Caco-2 (cell line): ENCODE data around the gene STK10. TPM values are rescaled to one million over a fixed set of nuclear protein-coding genes. Genes with fewer than 3 reads are reported as not detected.

Experiments
- BruUV-seq: library from RNA; stranded (reverse); fragments of 400-500 nt; replicated peaks from 2 replicates; lab custom pipeline; 2021; lab: Mats Ljungman, UMichigan
- CTCF ChIA-PET: fragments of 300-600 bp; sonication (Branson Sonifier 250); formaldehyde crosslinking; loops from one replicate; lab custom pipeline; 2022; ENCODE audit warnings: antibody characterized with exemption; lab: Charles Lee
- POLR2A ChIA-PET: fragments of 300-600 bp; sonication (Branson Sonifier 250); formaldehyde crosslinking; loops from one replicate; lab custom pipeline; 2022; ENCODE audit warnings: antibody characterized with exemption; lab: Charles Lee
- DNase-seq, 2 experiments: peaks; one replicate each; pipeline versions ENCODE4 v3.0.0 to v3.0.0-alpha.2; 2020 to 2022
- H3K27me3 ChIP-seq: replicated peaks from 2 replicates; pipeline ENCODE4 v1.6.0; 2011; ENCODE audit warnings: low read length; ENCODE audit not compliant: control insufficient read depth, insufficient read depth
- H3K36me3 ChIP-seq: 2 replicates; pipeline ENCODE4 v1.5.1; 2011; ENCODE audit warnings: low read length; ENCODE audit not compliant: control insufficient read depth, insufficient read depth
- H3K4me1 ChIP-seq: fragments of 250-450 bp; sonication (Bioruptor Pico); 2 replicates; pipeline ENCODE4 v1.5.1; 2020; ENCODE audit warnings: mild to moderate bottlenecking
- H3K4me3 ChIP-seq: 2 replicates; pipeline ENCODE4 v1.5.1; 2011; ENCODE audit warnings: low read depth, mild to moderate bottlenecking, control low read depth, low read length
- H3K9me3 ChIP-seq: fragments of 250-450 bp; sonication (Bioruptor Pico); 2 replicates; pipeline ENCODE4 v1.5.1; 2020; ENCODE audit warnings: mild to moderate bottlenecking, moderate library complexity
- H3K27ac Mint-ChIP-seq: one replicate; pipeline ENCODE4 v1.8.0; 2022; ENCODE audit warnings: mixed read lengths; ENCODE audit not compliant: unreplicated experiment
- H3K27me3 Mint-ChIP-seq: one replicate; pipeline ENCODE4 v1.8.0; 2022; ENCODE audit warnings: mixed read lengths; ENCODE audit not compliant: insufficient read depth, unreplicated experiment
- H3K36me3 Mint-ChIP-seq: one replicate; pipeline ENCODE4 v1.8.0; 2022; ENCODE audit warnings: mild to moderate bottlenecking, mixed read lengths; ENCODE audit not compliant: insufficient read depth, unreplicated experiment
- H3K4me1 Mint-ChIP-seq: one replicate; pipeline ENCODE4 v1.8.0; 2022; ENCODE audit warnings: low read depth, mixed read lengths; ENCODE audit not compliant: unreplicated experiment
- H3K4me3 Mint-ChIP-seq: one replicate; pipeline ENCODE4 v1.8.0; 2022; ENCODE audit warnings: mild to moderate bottlenecking, moderate library complexity, mixed read lengths; ENCODE audit not compliant: unreplicated experiment
- H3K9me3 Mint-ChIP-seq: one replicate; pipeline ENCODE4 v1.8.0; 2022; ENCODE audit warnings: mixed read lengths; ENCODE audit not compliant: unreplicated experiment
- CTCF ChIP-seq, 2 experiments: fragments of 200-600 bp in 1 of 2; IDR thresholded peaks; 1 replicate in 1 of 2; 2 replicates in 1 of 2; pipeline versions ENCODE4 v1.5.1 to v1.8.0; 2011 to 2022; ENCODE audit warnings: antibody characterized with exemption in 1 of 2, control low read depth in 1 of 2, inconsistent platforms in 1 of 2, low read depth in 1 of 2, low read length in 1 of 2, mild to moderate bottlenecking in 1 of 2, moderate library complexity in 1 of 2; ENCODE audit not compliant: insufficient read depth in 1 of 2, severe bottlenecking in 1 of 2, unreplicated experiment in 1 of 2
- intact Hi-C: fragments of 100-400 bp; cut with micrococcal nuclease; formaldehyde crosslinking; loops from one replicate; pipeline ENCODE4 v1.10.0; 2022; ENCODE audit not compliant: unreplicated experiment
- total RNA-seq: library from RNA; stranded (reverse); gene quantifications from 2 replicates; pipeline ENCODE4 v1.2.3, GENCODE V29; 2022

STK10 gene
- total RNA-seq, 1 experiment from 2014 or later, result 10.3 TPM

GRCh38 chr5:172008689-172009141, 179.3 kb downstream of the STK10 start:
- no TSS peak for BruUV-seq
- Mint-ChIP-seq H3K36me3 (peaks cover 12% of the 10 kb centered on the region), H3K9me3 (no peaks in the 10 kb centered on the region), H3K27ac (no peak overlapping the region), H3K4me3 (no peak overlapping the region), H3K4me1 (peaks cover 26% of the 10 kb centered on the region), H3K27me3 (no peaks in the 10 kb centered on the region)
- DNase-seq, result no peak
- peaks cover 28% of the 10 kb centered on the region for H3K4me1 ChIP-seq
- no peak overlapping the region for H3K4me3 ChIP-seq
- H3K36me3 ChIP-seq, result no peaks in the 10 kb centered on the region
- intact Hi-C loops, result loop anchor here (5.0 kb wide), 1 partner anchor 46 kb away; no protein-coding TSS in a partner anchor
- no peaks in the 10 kb centered on the region for H3K9me3 ChIP-seq
- ChIA-PET CTCF (no interaction called here), POLR2A (no interaction called here)
- TF ChIP-seq CTCF (IDR thresholded peaks at IDR 0.05; ENCODE audit: insufficient read depth in 1 of 2, low read depth in 1 of 2, low read length in 1 of 2, severe bottlenecking in 1 of 2, unreplicated experiment in 1 of 2), result no peak
- H3K27me3 ChIP-seq, result no peaks in the 10 kb centered on the region

GRCh38 chr5:172008111-172008455, 179.9 kb downstream of the STK10 start:
- Mint-ChIP-seq H3K9me3 (no peaks in the 10 kb centered on the region), H3K27ac (no peak overlapping the region), H3K36me3 (peaks cover 12% of the 10 kb centered on the region), H3K4me3 (peak overlapping the region; percentile 90), H3K27me3 (no peaks in the 10 kb centered on the region), H3K4me1 (peaks cover 32% of the 10 kb centered on the region)
- Histone ChIP-seq H3K4me1 (peaks cover 32% of the 10 kb centered on the region), H3K9me3 (no peaks in the 10 kb centered on the region), H3K4me3 (peak overlapping the region; percentile 45), H3K36me3 (no peaks in the 10 kb centered on the region), H3K27me3 (no peaks in the 10 kb centered on the region)
- ChIA-PET POLR2A (interaction anchor here (0.6 to 1.4 kb wide), 2 partner anchors 9 to 59 kb away, joined by 4 to 10 read pairs; no protein-coding TSS in a partner anchor), CTCF (interaction anchor here (1.7 kb wide), 1 partner anchor 96 kb away, joined by 15 read pairs; no protein-coding TSS in a partner anchor)
- intact Hi-C loops, result loop anchor here (5.0 kb wide), 1 partner anchor 46 kb away; no protein-coding TSS in a partner anchor
- no TSS peak for BruUV-seq
- TF ChIP-seq CTCF (IDR thresholded peaks at IDR 0.05; ENCODE audit: insufficient read depth in 1 of 2, low read depth in 1 of 2, low read length in 1 of 2, severe bottlenecking in 1 of 2, unreplicated experiment in 1 of 2), result no peak
- DNase-seq, result no peak

- Histone ChIP-seq H3K36me3 (no peaks in the 10 kb centered on the region), H3K27me3 (no peaks in the 10 kb centered on the region), H3K4me3 (peak overlapping the region; percentile 45), H3K4me1 (peaks cover 32% of the 10 kb centered on the region), H3K9me3 (no peaks in the 10 kb centered on the region)
- ChIA-PET CTCF (interaction anchor here (1.0 to 1.7 kb wide), 8 partner anchors 32 to 181 kb away, joined by 3 to 15 read pairs (median 4); partner anchors contain the start of gene STK10), POLR2A (interaction anchor here (0.6 to 2.6 kb wide), 4 partner anchors 9 to 95 kb away, joined by 4 to 33 read pairs (median 12); no protein-coding TSS in a partner anchor)
- TF ChIP-seq CTCF (IDR thresholded peaks at IDR 0.05; ENCODE audit: insufficient read depth in 1 of 2, low read depth in 1 of 2, low read length in 1 of 2, severe bottlenecking in 1 of 2, unreplicated experiment in 1 of 2), result no peak
- Mint-ChIP-seq H3K36me3 (peaks cover 12% of the 10 kb centered on the region), H3K27ac (peak overlapping the region; percentile 92), H3K4me3 (peak overlapping the region; percentile 90), H3K4me1 (peaks cover 32% of the 10 kb centered on the region), H3K9me3 (no peaks in the 10 kb centered on the region), H3K27me3 (no peaks in the 10 kb centered on the region)
- TSS peak; percentile 90 for BruUV-seq
- intact Hi-C loops, result loop anchor here (5.0 kb wide), 1 partner anchor 45 kb away; no protein-coding TSS in a partner anchor
- DNase-seq, result no peak
Observed at GRCh38 chr5:172007175-172008110, 180.6 kb downstream of the STK10 start.
